ENCODE measurements around the gene PARN.
"Not testable (repeated sequence)": the region's sequence is repeated elsewhere in the genome, so short reads cannot be mapped to it uniquely, and the experiment has no call there.

Gene PARN

GRCh38 chr16:14574698-14575415 lies 55.2 kb downstream of the PARN start:
- not testable (repeated sequence) for DNase-seq (ENCODE audit: low spot score)

GRCh38 chr16:14572535-14572934 lies 57.5 kb downstream of the PARN start:
- no peak for DNase-seq (ENCODE audit: low spot score)

- DNase-seq (ENCODE audit: low spot score) = no peak
Observed at GRCh38 chr16:14569213-14569612, 60.8 kb downstream of the PARN start.

- DNase-seq (ENCODE audit: low spot score) = no peak
Observed at GRCh38 chr16:14566599-14566998, 63.5 kb downstream of the PARN start.

GRCh38 chr16:14565688-14566025 lies 64.4 kb downstream of the PARN start:
- no peak for DNase-seq (ENCODE audit: low spot score)

- no peak for DNase-seq (ENCODE audit: low spot score)
Observed at GRCh38 chr16:14564861-14565687, 65.0 kb downstream of the PARN start.

GRCh38 chr16:14564323-14564722 lies 65.7 kb downstream of the PARN start:
- DNase-seq (ENCODE audit: low spot score) = no peak

- peak; percentile 34 for DNase-seq (ENCODE audit: low spot score)
Observed at GRCh38 chr16:14562691-14563491, 67.2 kb downstream of the PARN start.

GRCh38 chr16:14560523-14560922 lies 69.5 kb downstream of the PARN start:
- DNase-seq (ENCODE audit: low spot score) = no peak

- no peak for DNase-seq (ENCODE audit: low spot score)
Observed at GRCh38 chr16:14559809-14560241, 70.2 kb downstream of the PARN start.

GRCh38 chr16:14553447-14553846 lies 76.6 kb downstream of the PARN start:
- no peak for DNase-seq (ENCODE audit: low spot score)

GRCh38 chr16:14549789-14550153 lies 80.3 kb downstream of the PARN start:
- DNase-seq (ENCODE audit: low spot score) = no peak

GRCh38 chr16:14548933-14549788 lies 80.9 kb downstream of the PARN start:
- no peak for DNase-seq (ENCODE audit: low spot score)

- no peak for DNase-seq (ENCODE audit: low spot score)
Observed at GRCh38 chr16:14545346-14545884, 84.6 kb downstream of the PARN start.

GRCh38 chr16:14544846-14545245 lies 85.2 kb downstream of the PARN start:
- DNase-seq (ENCODE audit: low spot score) = not testable (repeated sequence)

- no peak for DNase-seq (ENCODE audit: low spot score)
Observed at GRCh38 chr16:14539631-14540030, 90.4 kb downstream of the PARN start.

GRCh38 chr16:14539156-14539555 lies 90.9 kb downstream of the PARN start:
- no peak for DNase-seq (ENCODE audit: low spot score)

GRCh38 chr16:14538604-14539003 lies 91.5 kb downstream of the PARN start:
- DNase-seq (ENCODE audit: low spot score) = no peak

- DNase-seq (ENCODE audit: low spot score) = no peak
Observed at GRCh38 chr16:14531613-14532012, 98.4 kb downstream of the PARN start.

GRCh38 chr16:14531101-14531500 lies 99.0 kb downstream of the PARN start:
- no peak for DNase-seq (ENCODE audit: low spot score)

GRCh38 chr16:14530046-14530445 lies 100.0 kb downstream of the PARN start:
- DNase-seq (ENCODE audit: low spot score) = no peak
